Uterus (tissue), 2 donors: Measurements from ENCODE around the gene FAM234A.

Experiments
- CTCF ChIP-seq, 4 experiments: fragments of 200-600 bp in 2 of 4; fragments of 450-650 bp in 2 of 4; sonication (generic) in 2 of 4; IDR thresholded peaks; one replicate each; pipeline ENCODE4 v1.5.1; 2016 to 2019; ENCODE audit warnings: antibody characterized with exemption in 4 of 4, mild to moderate bottlenecking in 2 of 4, moderate library complexity in 1 of 4
- POLR2A ChIP-seq, 2 donors: fragments of 450-650 bp; IDR thresholded peaks; one replicate each; pipeline ENCODE4 v1.6.1; 2016; ENCODE audit warnings: antibody characterized with exemption in 2 of 2, mild to moderate bottlenecking in 1 of 2, moderate library complexity in 1 of 2

- TF ChIP-seq CTCF (IDR thresholded peaks at IDR 0.05) (no peak), POLR2A (IDR thresholded peaks at IDR 0.05) (no peak)
Measured at GRCh38 chr16:280991-281659, 46.5 kb downstream of the FAM234A start.
